Measurements from ENCODE around the gene OLFM2. TPM values are rescaled to one million over a fixed set of nuclear protein-coding genes. Genes with fewer than 3 reads are reported as not detected.

The OLFM2 gene
- total and polyA plus RNA-seq, 2 of the 4 experiments (the other 2 are of a cell fraction): 2.7 to 5.1 TPM

DNA sequence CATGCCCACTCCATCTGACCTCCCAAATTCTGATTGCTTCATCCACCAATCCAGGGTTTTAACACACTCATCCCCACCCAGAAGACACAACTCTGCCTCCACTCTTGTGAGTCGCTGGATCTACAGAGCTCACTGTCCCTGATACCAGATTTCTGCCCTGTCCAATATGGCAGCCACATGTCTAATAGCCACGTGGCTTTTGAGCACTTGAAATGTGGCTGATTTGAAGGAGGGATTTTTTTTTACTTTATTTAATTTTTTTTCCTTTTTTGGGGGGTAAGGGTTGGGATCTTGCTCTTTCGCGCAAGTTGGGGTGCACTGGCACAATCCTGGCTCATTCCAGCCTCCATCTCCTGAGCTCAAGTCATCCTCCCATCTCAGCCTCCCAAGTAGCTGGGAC is 24.8 kb upstream of the OLFM2 start:
- Histone ChIP-seq H2AK5ac (ENCODE audit: low read depth, low read length) (no peak overlapping the region), H3K4me1 (ENCODE audit: control insufficient read depth, insufficient read depth, low read length) (peaks cover 5% of the 10 kb centered on the region), H2BK15ac (ENCODE audit: low read depth, low read length) (no peak overlapping the region), H3K4me2 (ENCODE audit: low read depth, low read length) (no peak overlapping the region), H4K20me1 (ENCODE audit: insufficient read depth, low read length) (no peaks in the 10 kb centered on the region; the same call in 1 of the 2 replicates), H2BK20ac (ENCODE audit: low read depth, low read length) (no peak overlapping the region), H3K56ac (ENCODE audit: extremely low read depth, insufficient read depth, low read length) (no peak overlapping the region), H3K27me3 (ENCODE audit: control insufficient read depth, insufficient read depth, low read length) (no peaks in the 10 kb centered on the region), H3K18ac (ENCODE audit: low read depth, low read length) (no peak overlapping the region), H3K9me3 (ENCODE audit: control insufficient read depth, insufficient read depth, low read length) (no peaks in the 10 kb centered on the region), H3K14ac (replicated peaks; ENCODE audit: low read depth, low read length) (no peak overlapping the region), H3K4me3 (ENCODE audit: insufficient read depth, low read depth, low read length) (no peak overlapping the region), H3K79me1 (ENCODE audit: low read depth in 1 of 2, low read length in 2 of 2) (no peaks in the 10 kb centered on the region), H2BK120ac (ENCODE audit: low read depth, low read length) (no peak overlapping the region; the same call in 1 of the 2 replicates), H3K27ac (ENCODE audit: insufficient read depth, low read length) (no peak overlapping the region), H3K23ac (ENCODE audit: low read depth, low read length) (no peak overlapping the region), H3K9me1 (ENCODE audit: insufficient read depth, low read length) (peaks cover 4% of the 10 kb centered on the region), H2AK9ac (replicated peaks; ENCODE audit: low read depth, low read length, poor library complexity) (peak overlapping the region; percentile 37), H4K8ac (ENCODE audit: low read depth in 2 of 2, low read length in 2 of 2) (no peak overlapping the region), H3K4ac (ENCODE audit: low read depth, low read length) (no peak overlapping the region), H3K36me3 (ENCODE audit: control insufficient read depth, insufficient read depth, low read length) (no peaks in the 10 kb centered on the region; the same call in 1 of the 2 replicates), H2AFZ (replicated peaks; ENCODE audit: low read length, poor library complexity) (no peak overlapping the region), H2BK5ac (ENCODE audit: low read depth, low read length, poor library complexity, severe bottlenecking) (no peak overlapping the region), H3K9ac (ENCODE audit: low read depth, low read length) (no peak overlapping the region), H4K5ac (ENCODE audit: low read depth, low read length) (no peak overlapping the region), H4K91ac (ENCODE audit: insufficient read depth, low read depth, low read length) (no peak overlapping the region)
- dilution Hi-C loops (cut with HindIII; ENCODE audit: low sequenced_read_pairs, unreplicated experiment): no loop called here
- ATAC-seq (ENCODE audit: low read depth) (no peak), DNase-seq (no peak)
- ChIA-PET POLR2A (ENCODE audit: unreplicated experiment) (no interaction called here), CTCF (interaction anchor here (1.2 kb wide), 1 partner anchor 67 kb away, joined by 4 read pairs; no protein-coding TSS in a partner anchor)
- no TSS peak for BruUV-seq (replicated peaks)
- WGBS, 2 experiments (ENCODE audit: extremely low coverage in 2 of 2, insufficient read length in 1 of 2): no CpG with 5 or more reads among the region's 4 CpGs
- intact Hi-C loops (cut with micrococcal nuclease): no loop called here
- in situ Hi-C loops (cut with MboI; ENCODE audit: low sequenced_read_pairs): no loop called here
- TF ChIP-seq MAFK (IDR thresholded peaks at IDR 0.05; ENCODE audit: low read depth, low read length) (no peak), MAZ (IDR thresholded peaks at IDR 0.05; ENCODE audit: borderline replicate concordance, low read depth, low read length) (no peak), BHLHE40 (IDR thresholded peaks at IDR 0.05; ENCODE audit: low read depth, low read length) (no peak), NFE2L2 (IDR thresholded peaks at IDR 0.05; ENCODE audit: low read depth, low read length) (no peak), RAD21 (IDR thresholded peaks at IDR 0.05; ENCODE audit: low read length) (no peak), SMC3 (IDR thresholded peaks at IDR 0.05; ENCODE audit: low read depth, low read length) (no peak), FOS (IDR thresholded peaks at IDR 0.05; ENCODE audit: low read depth, low read length) (no peak), MXI1 (IDR thresholded peaks at IDR 0.05; ENCODE audit: borderline replicate concordance, low read depth, low read length) (no peak), CEBPB (IDR thresholded peaks at IDR 0.05; ENCODE audit: low read depth, low read length) (no peak), POLR2A (IDR thresholded peaks at IDR 0.05; ENCODE audit: low read depth, low read length) (no peak), RCOR1 (IDR thresholded peaks at IDR 0.05; ENCODE audit: insufficient replicate concordance, low read length) (no peak), RFX5 (IDR thresholded peaks at IDR 0.05; ENCODE audit: low read depth, low read length) (no peak)
- TF ChIP-seq, protein P1, sequence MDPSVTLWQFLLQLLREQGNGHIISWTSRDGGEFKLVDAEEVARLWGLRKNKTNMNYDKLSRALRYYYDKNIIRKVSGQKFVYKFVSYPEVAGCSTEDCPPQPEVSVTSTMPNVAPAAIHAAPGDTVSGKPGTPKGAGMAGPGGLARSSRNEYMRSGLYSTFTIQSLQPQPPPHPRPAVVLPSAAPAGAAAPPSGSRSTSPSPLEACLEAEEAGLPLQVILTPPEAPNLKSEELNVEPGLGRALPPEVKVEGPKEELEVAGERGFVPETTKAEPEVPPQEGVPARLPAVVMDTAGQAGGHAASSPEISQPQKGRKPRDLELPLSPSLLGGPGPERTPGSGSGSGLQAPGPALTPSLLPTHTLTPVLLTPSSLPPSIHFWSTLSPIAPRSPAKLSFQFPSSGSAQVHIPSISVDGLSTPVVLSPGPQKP (IDR thresholded peaks at IDR 0.05; ENCODE audit: borderline replicate concordance, low read depth, low read length): no peak
- TF ChIP-seq, protein P2, sequence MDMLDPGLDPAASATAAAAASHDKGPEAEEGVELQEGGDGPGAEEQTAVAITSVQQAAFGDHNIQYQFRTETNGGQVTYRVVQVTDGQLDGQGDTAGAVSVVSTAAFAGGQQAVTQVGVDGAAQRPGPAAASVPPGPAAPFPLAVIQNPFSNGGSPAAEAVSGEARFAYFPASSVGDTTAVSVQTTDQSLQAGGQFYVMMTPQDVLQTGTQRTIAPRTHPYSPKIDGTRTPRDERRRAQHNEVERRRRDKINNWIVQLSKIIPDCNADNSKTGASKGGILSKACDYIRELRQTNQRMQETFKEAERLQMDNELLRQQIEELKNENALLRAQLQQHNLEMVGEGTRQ (IDR thresholded peaks at IDR 0.05; ENCODE audit: low read depth, low read length): no peak
- TF ChIP-seq, protein P3, sequence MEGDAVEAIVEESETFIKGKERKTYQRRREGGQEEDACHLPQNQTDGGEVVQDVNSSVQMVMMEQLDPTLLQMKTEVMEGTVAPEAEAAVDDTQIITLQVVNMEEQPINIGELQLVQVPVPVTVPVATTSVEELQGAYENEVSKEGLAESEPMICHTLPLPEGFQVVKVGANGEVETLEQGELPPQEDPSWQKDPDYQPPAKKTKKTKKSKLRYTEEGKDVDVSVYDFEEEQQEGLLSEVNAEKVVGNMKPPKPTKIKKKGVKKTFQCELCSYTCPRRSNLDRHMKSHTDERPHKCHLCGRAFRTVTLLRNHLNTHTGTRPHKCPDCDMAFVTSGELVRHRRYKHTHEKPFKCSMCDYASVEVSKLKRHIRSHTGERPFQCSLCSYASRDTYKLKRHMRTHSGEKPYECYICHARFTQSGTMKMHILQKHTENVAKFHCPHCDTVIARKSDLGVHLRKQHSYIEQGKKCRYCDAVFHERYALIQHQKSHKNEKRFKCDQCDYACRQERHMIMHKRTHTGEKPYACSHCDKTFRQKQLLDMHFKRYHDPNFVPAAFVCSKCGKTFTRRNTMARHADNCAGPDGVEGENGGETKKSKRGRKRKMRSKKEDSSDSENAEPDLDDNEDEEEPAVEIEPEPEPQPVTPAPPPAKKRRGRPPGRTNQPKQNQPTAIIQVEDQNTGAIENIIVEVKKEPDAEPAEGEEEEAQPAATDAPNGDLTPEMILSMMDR (conservative IDR thresholded peaks at IDR 0.05; ENCODE audit: low read depth, low read length): no peak
